Measurements from ENCODE around the gene INTS6.

- TF ChIP-seq SUZ12 (IDR thresholded peaks at IDR 0.05; ENCODE audit: extremely low read depth, insufficient read depth, insufficient read length) (no peak), YY1 (IDR thresholded peaks at IDR 0.05; ENCODE audit: insufficient read depth, insufficient read length) (no peak), ZNF274 (IDR thresholded peaks at IDR 0.05; ENCODE audit: low read depth, low read length) (no peak)
Observed at GRCh38 chr13:51385114-51385513, 67.7 kb downstream of the INTS6 start.
